ENCODE data around the gene ZFPL1.
"Not testable (repeated sequence)": the region's sequence is repeated elsewhere in the genome, so short reads cannot be mapped to it uniquely, and the experiment has no call there.

The ZFPL1 gene

DNA sequence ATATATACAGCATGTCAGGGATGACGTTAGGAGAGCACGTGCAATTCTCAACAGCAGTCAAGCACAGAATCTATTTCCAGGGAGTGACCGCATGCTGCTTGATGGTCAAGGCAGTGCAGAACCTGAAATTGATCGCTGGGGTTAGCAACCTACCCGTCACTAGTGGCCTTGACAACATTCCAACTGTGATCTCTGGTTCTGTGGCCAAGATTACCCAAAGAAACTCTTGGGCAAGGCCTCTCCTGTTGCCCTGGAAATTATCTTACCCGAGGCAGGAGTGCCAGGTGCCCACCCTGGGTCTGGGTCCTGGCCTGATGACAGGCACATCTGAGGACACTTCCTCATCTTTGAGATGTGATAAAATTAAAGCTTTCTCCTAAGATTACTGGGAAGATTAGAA is 29.8 kb downstream of the ZFPL1 start:
- DNase-seq (ENCODE audit: low read depth in 2 of 2), result no peak

DNA sequence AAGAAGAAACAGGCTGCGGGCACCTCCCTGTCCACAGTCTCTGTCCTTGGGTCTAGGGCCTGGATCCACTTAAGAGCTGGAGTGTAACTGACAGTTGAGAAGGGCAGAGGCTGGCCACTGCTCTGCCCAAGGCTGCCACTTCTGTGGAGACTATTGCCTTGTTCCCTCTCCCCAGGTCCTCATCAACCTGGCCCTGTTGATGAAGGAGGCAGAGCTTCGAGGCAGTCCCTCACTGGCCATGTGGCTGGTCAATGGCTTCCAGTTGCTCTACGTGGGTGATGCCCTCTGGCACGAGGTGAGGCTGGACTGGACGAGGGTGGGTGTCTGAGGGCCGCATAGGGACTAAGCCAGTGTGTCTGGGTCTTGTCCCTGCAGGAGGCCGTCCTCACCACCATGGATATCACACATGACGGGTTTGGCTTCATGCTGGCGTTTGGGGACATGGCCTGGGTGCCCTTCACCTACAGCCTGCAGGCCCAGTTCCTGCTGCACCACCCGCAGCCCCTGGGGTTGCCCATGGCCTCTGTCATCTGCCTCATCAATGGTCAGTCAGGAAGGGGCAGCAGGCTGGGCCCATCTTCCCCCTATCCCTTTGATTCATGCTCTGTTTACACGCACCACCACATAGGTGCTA is 30.6 kb downstream of the ZFPL1 start:
- no peak for DNase-seq (ENCODE audit: low read depth in 2 of 2)

- DNase-seq (ENCODE audit: low read depth in 2 of 2), result no peak
Measured at GRCh38 chr11:65115361-65116082, 31.5 kb downstream of the ZFPL1 start.

GRCh38 chr11:65116370-65117205 is 32.6 kb downstream of the ZFPL1 start:
- peak; percentile 50 to 62 for DNase-seq (ENCODE audit: low read depth in 2 of 2)

- peak; percentile 100 for DNase-seq (ENCODE audit: low read depth in 2 of 2)
Measured at GRCh38 chr11:65117206-65118096, 33.4 kb downstream of the ZFPL1 start, which contains the start of gene ZNHIT2. ZNHIT2 (minus strand) TSS chr11:65117701; CDS start chr11:65117653, 48 bp downstream.

DNA sequence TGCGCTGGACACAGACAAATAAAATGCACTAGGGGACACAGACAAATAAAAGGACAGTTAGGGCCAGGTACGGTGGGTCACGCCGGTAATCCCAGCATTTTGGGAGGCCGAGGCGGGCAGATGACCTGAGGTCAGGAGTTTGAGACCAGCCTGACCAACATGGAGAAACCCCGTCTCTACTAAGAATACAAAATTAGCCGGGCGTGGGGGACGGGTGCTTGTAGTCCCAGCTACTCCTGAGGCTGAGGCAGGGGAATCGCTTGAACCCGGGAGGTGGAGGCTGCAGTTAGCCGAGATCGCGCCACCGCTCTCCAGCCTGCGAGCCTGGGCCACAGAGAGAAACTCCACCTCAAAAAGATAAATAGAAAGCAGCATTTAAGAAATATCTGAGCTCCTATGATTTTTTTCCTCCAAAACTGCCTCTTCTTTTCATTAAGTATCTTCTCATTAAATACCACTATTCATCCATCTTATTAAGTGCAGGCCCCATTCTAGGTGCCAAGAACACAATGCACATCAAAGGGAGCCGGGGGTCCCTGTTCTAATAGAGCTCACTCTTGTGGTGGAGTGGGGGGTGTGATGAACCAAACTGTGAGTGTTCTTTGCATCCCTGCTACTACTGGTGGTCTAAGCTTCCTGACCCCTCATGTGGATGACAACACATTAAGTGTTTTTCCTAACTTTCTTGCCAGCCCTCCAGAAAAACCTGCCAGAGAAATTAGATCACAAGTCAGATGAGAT is 34.2 kb downstream of the ZFPL1 start:
- DNase-seq (ENCODE audit: low read depth in 2 of 2), result no peak

GRCh38 chr11:65118891-65119669 is 35.1 kb downstream of the ZFPL1 start:
- DNase-seq (ENCODE audit: low read depth in 2 of 2), result not testable (repeated sequence)

DNA sequence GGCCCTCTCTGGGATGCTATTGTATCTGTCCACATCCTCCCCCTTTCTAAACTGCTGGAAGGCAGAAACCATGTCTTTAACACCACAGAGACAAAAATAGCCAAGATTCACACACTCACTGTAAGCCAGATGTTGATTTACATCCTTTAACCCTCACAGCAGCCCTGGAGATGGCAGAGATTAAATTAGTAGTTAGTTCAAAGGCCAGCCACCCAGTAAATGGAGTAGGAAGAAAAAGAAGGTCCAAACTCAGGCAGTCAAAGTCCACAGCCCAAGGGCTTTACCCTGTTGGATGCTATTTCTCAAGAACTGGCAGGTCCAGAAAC is 35.6 kb downstream of the ZFPL1 start:
- DNase-seq (ENCODE audit: low read depth in 2 of 2), result no peak

DNA sequence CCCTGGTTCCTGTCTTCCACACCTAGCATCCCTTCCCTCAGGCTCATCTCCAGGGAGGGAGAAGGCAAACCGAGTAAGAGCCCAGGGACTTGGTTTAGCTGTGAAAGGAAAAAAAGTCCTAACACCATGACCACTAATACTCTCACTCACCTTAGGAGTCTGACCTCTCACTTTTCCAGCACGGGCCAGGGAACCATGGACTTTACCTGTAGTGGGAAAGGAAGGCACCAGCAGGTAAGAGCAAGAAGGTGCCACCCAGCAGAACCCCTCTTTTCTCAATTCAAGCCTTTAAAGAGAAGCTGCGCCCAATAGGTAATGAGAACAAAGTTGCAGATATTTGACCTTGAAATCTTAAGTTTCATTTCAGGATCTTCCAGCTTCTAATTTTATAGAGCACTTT is 36.8 kb downstream of the ZFPL1 start:
- no peak for DNase-seq (ENCODE audit: low read depth in 2 of 2)

GRCh38 chr11:65121447-65121864 is 37.4 kb downstream of the ZFPL1 start:
- DNase-seq (ENCODE audit: low read depth in 2 of 2), result no peak

DNA sequence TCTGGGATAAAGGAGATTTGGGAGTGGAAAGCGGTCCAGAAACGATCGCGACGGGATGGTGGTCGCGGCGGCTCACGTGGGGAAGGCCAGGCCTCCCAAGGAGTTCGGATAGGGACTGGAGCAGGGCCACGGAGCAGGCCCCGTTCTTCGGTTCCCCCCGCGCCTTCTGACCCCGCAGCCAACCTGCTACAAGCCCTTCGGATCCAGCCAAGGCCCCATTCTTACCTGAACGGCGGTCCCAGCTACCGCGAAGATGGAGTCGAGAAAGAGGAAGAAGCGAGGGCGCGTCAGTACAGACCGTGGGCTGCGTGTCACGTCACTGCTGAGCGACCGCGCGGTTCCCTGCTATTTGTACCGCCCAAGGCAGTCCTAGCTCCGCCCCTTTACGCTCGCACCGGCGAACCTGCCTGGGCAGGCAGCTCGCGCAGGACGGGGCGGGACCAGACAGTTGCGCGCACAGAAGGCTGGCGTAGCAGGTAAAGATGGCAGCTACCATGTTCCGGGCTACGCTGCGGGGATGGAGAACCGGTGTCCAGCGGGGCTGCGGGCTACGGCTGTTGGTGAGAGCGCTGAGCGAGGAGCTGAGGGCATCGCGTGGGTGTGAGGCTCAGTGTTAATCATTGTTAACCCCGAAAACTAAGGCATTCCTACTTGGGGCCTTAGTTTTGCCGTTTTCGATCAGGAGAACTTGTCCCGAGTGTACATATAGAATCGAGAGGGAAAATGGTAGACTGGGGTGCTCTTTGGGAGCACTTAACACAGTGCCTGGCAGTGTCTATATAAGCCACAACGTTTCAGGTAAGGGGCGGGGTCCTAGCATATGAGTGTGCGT is 38.1 kb downstream of the ZFPL1 start, which contains the start of the genes FAU and MRPL49:
Gene FAU (minus strand): TSS at position 270 of the 832 bp plus-strand sequence. CDS start 321 bp downstream, outside the sequence.
Gene MRPL49 (plus strand): TSS at position 457 of the 832 bp plus-strand sequence. CDS start 26 bp downstream, at position 483.
- peak; percentile 99 for DNase-seq (ENCODE audit: low read depth in 2 of 2)

GRCh38 chr11:65124480-65125196 is 40.6 kb downstream of the ZFPL1 start:
- no peak for DNase-seq (ENCODE audit: low read depth in 2 of 2)

DNA sequence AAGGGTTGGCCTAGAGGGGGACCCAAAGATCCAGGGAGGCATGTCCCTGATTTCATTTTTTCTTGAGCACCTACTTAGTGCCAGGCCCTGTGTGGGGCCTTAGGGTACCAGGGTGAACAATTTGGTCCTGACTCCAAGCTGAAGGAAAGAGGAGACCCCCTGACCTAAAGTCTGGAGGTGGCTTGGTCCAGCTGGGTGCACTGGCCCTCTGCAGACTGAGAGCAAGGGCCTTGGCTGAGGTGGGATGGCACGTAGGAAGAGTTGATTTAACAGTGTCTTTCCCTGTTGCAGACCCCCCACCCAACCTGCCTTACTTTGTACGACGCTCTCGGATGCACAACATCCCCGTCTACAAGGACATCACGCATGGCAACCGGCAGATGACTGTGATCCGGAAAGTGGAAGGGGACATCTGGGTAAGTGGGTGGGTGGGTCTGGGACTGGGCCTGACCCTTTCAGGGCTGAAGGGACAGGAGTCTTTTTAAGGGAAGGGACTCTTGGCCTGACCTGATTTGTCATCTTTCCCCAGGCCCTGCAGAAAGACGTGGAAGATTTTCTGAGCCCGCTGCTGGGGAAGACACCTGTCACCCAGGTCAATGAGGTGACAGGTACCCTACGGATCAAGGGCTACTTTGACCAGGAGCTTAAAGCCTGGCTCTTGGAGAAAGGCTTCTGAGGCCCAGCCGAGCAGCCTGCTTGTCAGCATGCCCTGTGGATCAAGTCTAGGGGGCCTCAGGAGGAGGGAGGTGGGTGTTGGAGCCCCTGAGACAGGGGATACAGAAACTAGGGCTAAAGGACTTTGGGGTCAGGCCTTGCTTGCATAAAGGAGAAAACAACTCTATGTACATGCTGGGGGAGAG is 41.4 kb downstream of the ZFPL1 start:
- DNase-seq (ENCODE audit: low read depth in 2 of 2), result no peak

DNA sequence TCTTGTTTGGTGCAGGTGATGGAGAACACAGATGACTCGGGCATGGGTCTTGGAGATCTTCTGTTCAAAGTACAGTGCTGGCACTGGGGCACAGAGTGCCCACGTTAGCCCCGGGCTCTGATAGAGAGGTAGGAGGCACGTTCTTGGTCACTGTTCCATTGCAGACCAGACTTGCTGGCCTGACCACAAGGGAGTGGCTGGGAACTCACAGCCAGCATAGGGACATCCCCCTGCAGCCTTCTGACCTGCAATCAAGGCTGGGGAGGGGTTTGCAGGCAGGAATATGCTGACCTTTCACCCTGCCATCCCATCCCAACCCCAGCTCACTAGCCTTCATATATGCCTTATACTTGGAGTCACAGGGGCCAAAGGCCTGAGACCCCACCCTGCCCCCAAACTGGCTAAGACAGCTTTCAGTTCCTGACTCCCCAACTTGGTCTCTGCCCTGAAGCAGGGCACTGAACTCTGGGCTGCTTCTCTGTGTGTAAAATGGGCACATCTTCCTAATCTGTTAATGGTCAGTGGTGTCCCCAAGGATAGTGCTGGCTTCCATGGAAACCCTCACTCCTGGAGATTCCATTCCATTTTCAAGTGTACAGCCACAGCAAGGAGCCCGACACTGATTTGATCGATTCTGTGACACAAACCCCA is 42.7 kb downstream of the ZFPL1 start:
- no peak for DNase-seq (ENCODE audit: low read depth in 2 of 2)

- DNase-seq (ENCODE audit: low read depth in 2 of 2), result no peak
Measured at GRCh38 chr11:65127473-65128181, 43.6 kb downstream of the ZFPL1 start.
